ENCODE data around the gene ELMO2.

DNA sequence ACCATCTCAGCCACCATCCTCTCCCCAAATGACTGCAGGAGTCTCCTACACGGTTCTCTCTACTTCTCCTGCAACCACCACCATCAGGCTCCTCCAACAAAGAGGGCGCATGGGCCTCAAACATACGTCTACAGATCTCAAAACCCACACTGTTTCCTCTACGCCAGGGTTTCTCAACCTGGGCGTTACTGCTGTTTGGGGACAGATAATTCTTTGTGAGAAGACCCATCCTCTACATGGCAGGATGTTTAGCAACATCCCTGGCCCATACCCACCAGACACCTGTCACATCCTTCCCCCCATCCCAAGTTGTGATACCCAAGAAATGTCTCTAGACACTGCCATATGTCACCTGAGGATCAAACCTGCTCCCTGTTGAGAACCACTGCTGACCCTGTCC is 45.0 kb downstream of the ELMO2 start:
- TF ChIP-seq, protein P1, sequence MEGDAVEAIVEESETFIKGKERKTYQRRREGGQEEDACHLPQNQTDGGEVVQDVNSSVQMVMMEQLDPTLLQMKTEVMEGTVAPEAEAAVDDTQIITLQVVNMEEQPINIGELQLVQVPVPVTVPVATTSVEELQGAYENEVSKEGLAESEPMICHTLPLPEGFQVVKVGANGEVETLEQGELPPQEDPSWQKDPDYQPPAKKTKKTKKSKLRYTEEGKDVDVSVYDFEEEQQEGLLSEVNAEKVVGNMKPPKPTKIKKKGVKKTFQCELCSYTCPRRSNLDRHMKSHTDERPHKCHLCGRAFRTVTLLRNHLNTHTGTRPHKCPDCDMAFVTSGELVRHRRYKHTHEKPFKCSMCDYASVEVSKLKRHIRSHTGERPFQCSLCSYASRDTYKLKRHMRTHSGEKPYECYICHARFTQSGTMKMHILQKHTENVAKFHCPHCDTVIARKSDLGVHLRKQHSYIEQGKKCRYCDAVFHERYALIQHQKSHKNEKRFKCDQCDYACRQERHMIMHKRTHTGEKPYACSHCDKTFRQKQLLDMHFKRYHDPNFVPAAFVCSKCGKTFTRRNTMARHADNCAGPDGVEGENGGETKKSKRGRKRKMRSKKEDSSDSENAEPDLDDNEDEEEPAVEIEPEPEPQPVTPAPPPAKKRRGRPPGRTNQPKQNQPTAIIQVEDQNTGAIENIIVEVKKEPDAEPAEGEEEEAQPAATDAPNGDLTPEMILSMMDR (conservative IDR thresholded peaks at IDR 0.05 in 1 of 2, IDR thresholded peaks at IDR 0.05 in 1 of 2; ENCODE audit: extremely low read depth in 1 of 2, insufficient read depth in 1 of 2, low read depth in 1 of 2, low read length in 2 of 2): no peak
- no peak for TF ChIP-seq EZH2 (IDR thresholded peaks at IDR 0.05; ENCODE audit: borderline replicate concordance, low read length)
